ENCODE results near the gene C11orf98. TPM values are rescaled to one million over a fixed set of nuclear protein-coding genes. Genes with fewer than 3 reads are reported as not detected.
"Not testable (repeated sequence)": the region's sequence is repeated elsewhere in the genome, so short reads cannot be mapped to it uniquely, and the experiment has no call there.

The C11orf98 gene
- total RNA-seq, 1 donor from 2014 or later, result 48.7 TPM

- no peak for ATAC-seq
These were observed 15.5 kb downstream of the C11orf98 start for GRCh38 chr11:62649486-62649885.

GRCh38 chr11:62648967-62649364, 16.0 kb downstream of the C11orf98 start:
- ATAC-seq, result no peak

GRCh38 chr11:62648185-62648966, 16.6 kb downstream of the C11orf98 start:
- no peak for ATAC-seq

GRCh38 chr11:62647609-62648005, 17.4 kb downstream of the C11orf98 start:
- no peak for ATAC-seq

- ATAC-seq, result peak; percentile 3
These were observed 18.0 kb downstream of the C11orf98 start for GRCh38 chr11:62646825-62647608.

GRCh38 chr11:62645946-62646824, 18.8 kb downstream of the C11orf98 start, which contains the start of gene GANAB:
GANAB (minus strand) TSS chr11:62646613; CDS start chr11:62646599, 14 bp downstream.
- ATAC-seq, result peak; percentile 98

- ATAC-seq, result peak; percentile 1
These were observed 19.4 kb downstream of the C11orf98 start for GRCh38 chr11:62645671-62645945.

GRCh38 chr11:62644220-62644619, 20.8 kb downstream of the C11orf98 start:
- no peak for ATAC-seq

- ATAC-seq, result no peak
These were observed 32.5 kb downstream of the C11orf98 start for GRCh38 chr11:62632492-62632891.

GRCh38 chr11:62627713-62628112, 37.3 kb downstream of the C11orf98 start:
- no peak for ATAC-seq

- ATAC-seq, result no peak
These were observed 42.4 kb downstream of the C11orf98 start for GRCh38 chr11:62622476-62623089.

- ATAC-seq, result peak; percentile 96
These were observed 43.2 kb downstream of the C11orf98 start, which contains the start of gene B3GAT3 for GRCh38 chr11:62621567-62622470. B3GAT3 (minus strand) TSS chr11:62621986; CDS start chr11:62621947, 39 bp downstream.

GRCh38 chr11:62621027-62621566, 43.9 kb downstream of the C11orf98 start:
- ATAC-seq, result no peak

GRCh38 chr11:62616957-62617356, 48.1 kb downstream of the C11orf98 start:
- ATAC-seq, result not testable (repeated sequence)

- ATAC-seq, result no peak
These were observed 49.5 kb downstream of the C11orf98 start for GRCh38 chr11:62615521-62615920.

GRCh38 chr11:62614275-62614674, 50.7 kb downstream of the C11orf98 start:
- ATAC-seq, result peak; percentile 57

GRCh38 chr11:62613291-62613778, 51.7 kb downstream of the C11orf98 start:
- ATAC-seq, result peak; percentile 12
